Stimulated activated naive B cell treated with anti-CD40 and anti-IgM and Interleukin-4, amounts not matched to agents 10 μg/mL and 1 μg/mL and 100 μg/mL, for 72 hours (primary cell): ENCODE results near the gene MYO7A.

ENCODE experiments used
- ATAC-seq, 2 donors: fragments of 150-1000 bp; cut with Tn5 transposase; replicated peaks; 2 replicates each; pipeline ENCODE4 v1.10.0; 2021; ENCODE audit warnings: moderate library complexity in 1 of 2
- DNase-seq: peaks from one replicate; pipeline ENCODE4 v3.0.0; 2021
- H3K27ac Mint-ChIP-seq: one replicate; pipeline ENCODE4 v1.8.0; 2022; ENCODE audit warnings: mild to moderate bottlenecking, mixed read lengths
- H3K27me3 Mint-ChIP-seq, 2 donors: one replicate each; pipeline ENCODE4 v1.8.0; 2022; ENCODE audit warnings: mixed read lengths in 2 of 2
- H3K36me3 Mint-ChIP-seq, 2 donors: one replicate each; pipeline ENCODE4 v1.8.0; 2022; ENCODE audit warnings: mixed read lengths in 2 of 2, mild to moderate bottlenecking in 1 of 2
- H3K4me1 Mint-ChIP-seq, 2 donors: one replicate each; pipeline ENCODE4 v1.8.0; 2022; ENCODE audit warnings: mixed read lengths in 2 of 2, mild to moderate bottlenecking in 1 of 2
- H3K4me3 Mint-ChIP-seq, 2 donors: one replicate each; pipeline ENCODE4 v1.8.0; 2022; ENCODE audit warnings: mild to moderate bottlenecking in 2 of 2, mixed read lengths in 2 of 2, moderate library complexity in 1 of 2
- H3K9me3 Mint-ChIP-seq, 2 donors: one replicate each; pipeline ENCODE4 v1.8.0; 2022; ENCODE audit warnings: mixed read lengths in 2 of 2, mild to moderate bottlenecking in 1 of 2

Gene MYO7A

DNA sequence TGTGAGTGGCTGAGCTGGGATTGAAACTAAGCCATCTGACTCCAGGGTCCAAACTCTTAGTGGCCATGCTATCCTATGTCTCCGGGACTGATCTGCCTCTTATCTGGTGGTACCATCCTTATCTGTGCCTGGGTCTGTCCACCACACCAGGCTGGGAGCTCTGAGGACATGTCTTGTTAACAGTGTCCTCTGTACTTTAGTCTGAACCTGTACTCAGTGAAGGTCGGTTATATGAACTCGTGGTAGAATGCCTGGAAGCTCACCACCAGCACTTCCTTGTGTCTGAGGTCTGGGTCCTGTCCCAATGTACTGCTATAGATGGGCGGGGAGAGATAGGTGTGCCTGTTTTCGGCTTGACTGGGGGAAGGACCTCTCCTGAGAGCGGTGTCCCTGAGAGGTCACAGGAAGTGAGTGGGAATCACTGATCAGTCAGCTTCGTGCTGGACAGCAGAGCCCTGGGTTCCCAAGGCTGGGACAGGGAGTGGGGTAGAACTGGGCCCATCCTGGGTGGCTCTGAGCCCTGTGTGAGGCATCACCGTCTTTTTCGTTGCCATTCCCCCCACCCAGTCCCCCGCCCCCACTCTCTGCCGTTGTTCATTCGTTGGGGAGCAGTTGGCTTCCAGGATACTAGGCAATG, 8.9 kb downstream of the MYO7A start:
- H3K27ac Mint-ChIP-seq: no peak overlapping the region
- H3K9me3 Mint-ChIP-seq: no peaks in the 10 kb centered on the region
- H3K4me3 Mint-ChIP-seq: peak overlapping the region in 1 of 2 donors; percentile 15
- H3K27me3 Mint-ChIP-seq: peaks cover 22 to 33% of the 10 kb centered on the region in 2 donors
- DNase-seq (no peak), ATAC-seq (no peak)
- no peaks in the 10 kb centered on the region for H3K36me3 Mint-ChIP-seq
- H3K4me1 Mint-ChIP-seq: peaks cover 0 to 18% of the 10 kb centered on the region in 2 donors

DNA sequence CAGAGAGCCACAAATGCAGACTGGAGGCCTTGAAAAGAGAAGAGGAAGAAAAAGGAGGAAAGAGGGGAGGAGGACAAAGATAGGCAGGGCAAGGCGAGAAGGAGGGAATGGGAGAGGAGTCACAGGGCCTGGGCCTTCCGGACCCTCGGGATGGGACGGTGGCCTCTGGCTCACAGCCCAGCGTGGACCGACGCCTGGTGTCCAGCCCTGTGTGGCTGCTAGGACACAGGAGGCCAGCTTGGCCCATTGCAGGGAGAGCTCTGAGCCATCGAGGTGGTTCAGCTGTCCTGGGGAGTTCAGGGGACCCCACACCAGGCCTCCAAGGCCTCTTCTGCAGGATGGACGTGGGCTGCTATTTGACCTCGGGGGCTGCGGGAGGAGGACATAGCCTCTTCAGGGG, 9.4 kb downstream of the MYO7A start:
- Mint-ChIP-seq H3K36me3 (no peaks in the 10 kb centered on the region), H3K9me3 (no peaks in the 10 kb centered on the region), H3K27ac (no peak overlapping the region), H3K4me3 (peak overlapping the region in 1 of 2 donors; percentile 15), H3K4me1 (peaks cover 0 to 21% of the 10 kb centered on the region in 2 donors), H3K27me3 (peaks cover 22 to 33% of the 10 kb centered on the region in 2 donors)
- DNase-seq: no peak
- no peak for ATAC-seq

DNA sequence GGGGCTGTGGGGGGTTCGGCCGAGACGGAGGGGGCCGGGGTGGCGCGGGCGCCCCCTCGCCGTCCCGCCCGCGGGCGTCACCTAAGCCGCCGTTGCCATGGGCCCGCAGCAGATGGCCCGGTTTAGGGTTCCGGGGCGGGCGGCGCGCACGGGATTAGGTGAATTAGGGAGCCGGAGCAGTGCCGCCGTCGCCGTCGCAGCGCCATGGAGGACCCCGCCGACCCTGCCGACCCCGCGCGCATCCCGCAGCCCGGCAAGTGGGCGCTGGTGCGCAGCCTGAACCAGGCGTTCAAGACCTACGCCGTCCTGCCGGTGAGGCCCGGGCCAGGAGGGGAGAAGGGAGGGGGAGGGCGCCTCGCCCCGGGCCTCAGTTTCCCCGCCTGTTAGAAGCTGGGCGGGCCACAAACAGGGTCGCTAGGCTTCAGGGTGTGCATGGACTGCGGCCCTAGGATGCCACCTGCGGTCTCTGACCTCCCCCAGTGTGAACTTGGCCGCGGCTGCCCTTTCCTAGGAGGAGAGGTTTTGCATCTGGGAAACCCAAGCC, 10.1 kb downstream of the MYO7A start:
- H3K4me1 Mint-ChIP-seq: peaks cover 0 to 21% of the 10 kb centered on the region in 2 donors
- H3K36me3 Mint-ChIP-seq: no peaks in the 10 kb centered on the region
- H3K27ac Mint-ChIP-seq: peak overlapping the region; percentile 33
- H3K9me3 Mint-ChIP-seq: no peaks in the 10 kb centered on the region
- DNase-seq: no peak
- no peak for ATAC-seq
- H3K4me3 Mint-ChIP-seq: no peak overlapping the region
- H3K27me3 Mint-ChIP-seq: peaks cover 22 to 33% of the 10 kb centered on the region in 2 donors

DNA sequence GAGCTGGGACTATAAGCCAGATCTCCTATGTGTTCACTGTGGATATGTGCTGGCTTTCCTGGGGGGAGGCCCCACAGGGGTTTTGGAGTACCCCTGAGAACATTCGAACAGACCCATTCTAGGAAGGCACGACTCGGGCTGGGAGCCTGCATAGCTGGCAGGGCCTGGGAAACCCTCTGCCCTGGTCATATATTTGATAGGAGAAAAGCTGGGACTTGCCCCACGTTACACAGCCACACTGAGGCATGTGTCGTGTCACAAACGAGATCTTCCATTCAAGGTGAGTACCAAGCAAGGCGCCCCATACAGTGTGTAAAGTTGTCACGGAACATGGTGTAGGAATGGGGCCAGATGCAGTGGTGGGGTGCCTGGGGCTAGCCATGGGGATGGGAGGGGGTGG, 11.2 kb downstream of the MYO7A start:
- Mint-ChIP-seq H3K27ac (no peak overlapping the region), H3K9me3 (no peaks in the 10 kb centered on the region), H3K4me3 (no peak overlapping the region), H3K4me1 (peaks cover 0 to 21% of the 10 kb centered on the region in 2 donors), H3K27me3 (peaks cover 22 to 33% of the 10 kb centered on the region in 2 donors), H3K36me3 (no peaks in the 10 kb centered on the region)
- ATAC-seq (no peak), DNase-seq (no peak)

DNA sequence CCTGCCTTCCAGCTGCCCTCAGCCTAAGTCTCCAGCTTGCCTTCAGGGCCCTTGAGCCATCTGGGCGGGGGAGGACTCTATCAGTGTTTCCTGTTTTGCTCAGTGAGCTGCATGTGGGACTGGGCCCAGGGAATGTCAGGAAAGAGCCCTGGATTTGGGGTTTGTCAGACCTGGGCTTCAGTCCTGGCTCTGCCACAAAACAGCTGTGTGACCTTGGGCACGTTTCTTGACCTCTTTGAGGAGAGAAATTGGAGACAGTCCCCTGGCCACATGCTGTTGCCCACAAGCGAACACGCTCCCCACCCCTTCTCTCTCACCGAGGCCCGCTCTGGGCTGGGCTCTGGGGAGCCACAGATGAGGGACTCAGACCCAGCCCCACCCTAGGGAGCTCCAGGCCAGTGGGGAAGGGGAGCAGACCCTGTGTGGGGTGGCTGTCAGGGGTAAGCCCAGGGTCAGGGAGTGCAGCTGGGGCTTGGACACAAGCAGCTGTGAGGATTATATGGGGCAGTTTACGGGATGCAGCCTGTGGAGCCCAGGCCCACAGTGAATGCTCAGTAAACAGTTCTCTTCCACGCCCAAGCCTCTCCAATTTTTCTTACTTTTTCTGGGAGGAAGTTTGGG, 12.3 kb downstream of the MYO7A start:
- no peak overlapping the region for H3K27ac Mint-ChIP-seq
- H3K4me1 Mint-ChIP-seq: peaks cover 0 to 21% of the 10 kb centered on the region in 2 donors
- H3K27me3 Mint-ChIP-seq: peaks cover 22 to 33% of the 10 kb centered on the region in 2 donors
- H3K4me3 Mint-ChIP-seq: no peak overlapping the region
- ATAC-seq (no peak), DNase-seq (no peak)
- no peaks in the 10 kb centered on the region for H3K36me3 Mint-ChIP-seq
- H3K9me3 Mint-ChIP-seq: no peaks in the 10 kb centered on the region

DNA sequence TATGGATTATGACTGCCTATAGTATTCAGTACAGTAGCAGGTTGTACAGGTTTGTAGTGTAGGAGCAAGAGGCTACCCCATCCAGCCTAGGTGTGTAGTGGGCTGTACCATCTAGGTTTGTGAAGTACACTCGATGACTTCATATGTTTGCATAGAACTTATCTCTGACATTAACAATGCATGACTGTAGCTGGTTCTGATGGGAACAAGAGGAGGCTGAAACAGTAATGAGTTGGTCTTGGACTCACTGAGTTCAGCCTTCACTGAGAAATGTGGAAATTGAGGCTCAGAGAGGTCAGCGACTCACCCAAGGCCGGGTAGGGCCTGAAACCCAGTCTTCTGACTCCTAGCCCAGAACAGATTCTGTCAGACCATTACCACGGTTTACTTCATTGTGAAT, 13.0 kb downstream of the MYO7A start:
- Mint-ChIP-seq H3K27ac (no peak overlapping the region), H3K27me3 (peaks cover 25 to 31% of the 10 kb centered on the region in 2 donors), H3K4me3 (no peak overlapping the region), H3K9me3 (no peaks in the 10 kb centered on the region), H3K4me1 (peaks cover 0 to 21% of the 10 kb centered on the region in 2 donors), H3K36me3 (no peaks in the 10 kb centered on the region)
- ATAC-seq: no peak
- DNase-seq: no peak

DNA sequence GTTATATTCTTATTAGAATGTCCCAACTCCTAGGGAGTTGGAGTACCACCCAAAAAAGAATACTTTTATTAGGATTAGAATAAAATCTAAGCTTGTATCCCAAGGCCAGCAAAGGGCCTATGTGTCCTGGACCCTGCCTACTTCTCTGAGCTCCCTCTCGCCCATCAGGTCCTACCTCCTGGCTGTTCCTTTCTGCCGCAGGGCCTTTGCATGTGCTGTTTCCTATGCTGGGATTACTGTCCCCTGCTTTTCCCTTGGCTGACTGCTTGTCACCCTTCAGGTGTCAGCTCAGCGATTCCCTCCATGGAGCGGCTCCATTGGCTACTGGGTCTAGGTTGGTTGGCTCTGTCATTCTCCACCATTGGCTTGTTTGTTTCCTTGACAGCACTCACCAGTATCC, 13.4 kb downstream of the MYO7A start:
- Mint-ChIP-seq H3K36me3 (no peaks in the 10 kb centered on the region), H3K9me3 (no peaks in the 10 kb centered on the region), H3K27me3 (peaks cover 25 to 32% of the 10 kb centered on the region in 2 donors), H3K4me1 (peaks cover 0 to 17% of the 10 kb centered on the region in 2 donors), H3K27ac (no peak overlapping the region), H3K4me3 (no peak overlapping the region)
- no peak for ATAC-seq
- DNase-seq: no peak

DNA sequence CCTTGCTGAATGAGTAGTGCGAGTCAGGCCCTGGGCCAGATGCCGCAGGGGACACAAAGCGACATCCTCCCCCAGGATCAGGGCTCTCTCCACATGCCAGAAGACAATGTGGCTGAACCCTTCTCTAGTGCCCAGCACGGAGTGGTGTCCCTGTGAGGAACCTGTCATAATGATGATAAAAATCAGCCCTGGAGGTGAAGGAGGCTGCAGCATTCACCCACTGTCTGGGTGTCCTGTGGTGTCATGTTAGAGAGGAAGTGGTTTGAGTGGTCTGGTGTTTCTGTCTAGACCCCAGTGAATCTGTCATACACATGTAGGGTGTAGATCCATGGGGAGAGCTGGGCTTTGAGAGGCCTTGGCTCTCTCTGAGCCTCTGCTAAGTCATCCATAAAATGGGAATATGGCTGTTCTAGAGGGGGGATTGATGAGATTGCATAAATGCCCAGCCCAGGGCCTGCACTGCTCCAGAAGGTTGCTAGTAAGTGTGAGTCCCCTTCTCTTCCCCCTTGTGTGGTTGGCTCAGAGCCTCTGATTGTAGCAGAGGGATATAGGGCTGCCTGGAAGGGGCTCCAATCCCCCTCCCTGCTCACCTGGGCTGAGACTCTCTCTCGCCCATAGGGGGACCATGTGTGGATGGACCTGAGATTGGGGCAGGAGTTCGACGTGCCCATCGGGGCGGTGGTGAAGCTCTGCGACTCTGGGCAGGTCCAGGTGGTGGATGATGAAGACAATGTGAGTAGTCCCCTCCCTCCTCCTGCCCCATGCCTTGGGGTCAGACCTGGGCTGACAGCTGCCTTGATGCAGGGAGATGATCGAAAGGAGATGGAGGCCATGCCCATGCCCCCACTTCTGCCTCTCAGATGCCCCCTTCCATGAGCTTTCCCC, 14.3 kb downstream of the MYO7A start:
- H3K9me3 Mint-ChIP-seq: no peaks in the 10 kb centered on the region
- no peaks in the 10 kb centered on the region for H3K36me3 Mint-ChIP-seq
- no peak for DNase-seq
- no peak overlapping the region for H3K4me3 Mint-ChIP-seq
- ATAC-seq: peak; percentile 78 to 80
- peaks cover 22 to 24% of the 10 kb centered on the region in 2 donors for H3K27me3 Mint-ChIP-seq
- H3K27ac Mint-ChIP-seq: no peak overlapping the region
- peaks cover 4 to 15% of the 10 kb centered on the region in 2 donors for H3K4me1 Mint-ChIP-seq

DNA sequence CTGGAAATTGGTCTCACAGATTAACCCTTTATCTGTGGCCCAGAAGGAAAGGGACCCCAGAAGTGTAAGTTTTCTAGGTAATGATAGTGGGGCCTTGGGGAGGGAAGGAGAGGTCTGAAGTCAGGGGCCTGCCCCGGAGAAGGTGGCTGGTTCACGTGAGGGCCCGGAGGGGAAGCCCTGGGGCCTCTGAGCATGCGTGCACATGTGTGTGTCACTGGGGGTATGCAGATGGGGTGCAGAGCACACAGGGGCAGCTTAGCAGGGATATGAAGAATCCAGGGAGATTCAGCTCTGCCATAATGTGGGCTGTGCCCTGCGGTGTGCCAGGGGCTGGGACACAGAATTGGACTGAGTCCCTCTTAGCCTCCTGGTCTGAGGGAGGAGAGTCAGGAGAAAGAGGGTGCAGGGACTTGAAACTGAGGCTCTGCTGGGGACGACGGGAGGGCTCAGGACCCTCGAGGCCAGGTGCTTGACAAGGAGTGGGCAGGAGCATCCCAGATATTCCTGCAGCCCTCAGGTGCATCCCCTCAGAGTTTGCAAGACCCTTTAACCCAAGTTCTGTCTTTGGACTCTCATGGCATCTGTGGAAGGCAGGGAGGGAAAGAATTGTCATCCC, 15.5 kb downstream of the MYO7A start:
- Mint-ChIP-seq H3K4me1 (peaks cover 15 to 18% of the 10 kb centered on the region in 2 donors), H3K27me3 (peaks cover 26 to 28% of the 10 kb centered on the region in 2 donors), H3K9me3 (no peaks in the 10 kb centered on the region), H3K36me3 (no peaks in the 10 kb centered on the region), H3K27ac (no peak overlapping the region), H3K4me3 (no peak overlapping the region)
- DNase-seq: no peak
- no peak for ATAC-seq

DNA sequence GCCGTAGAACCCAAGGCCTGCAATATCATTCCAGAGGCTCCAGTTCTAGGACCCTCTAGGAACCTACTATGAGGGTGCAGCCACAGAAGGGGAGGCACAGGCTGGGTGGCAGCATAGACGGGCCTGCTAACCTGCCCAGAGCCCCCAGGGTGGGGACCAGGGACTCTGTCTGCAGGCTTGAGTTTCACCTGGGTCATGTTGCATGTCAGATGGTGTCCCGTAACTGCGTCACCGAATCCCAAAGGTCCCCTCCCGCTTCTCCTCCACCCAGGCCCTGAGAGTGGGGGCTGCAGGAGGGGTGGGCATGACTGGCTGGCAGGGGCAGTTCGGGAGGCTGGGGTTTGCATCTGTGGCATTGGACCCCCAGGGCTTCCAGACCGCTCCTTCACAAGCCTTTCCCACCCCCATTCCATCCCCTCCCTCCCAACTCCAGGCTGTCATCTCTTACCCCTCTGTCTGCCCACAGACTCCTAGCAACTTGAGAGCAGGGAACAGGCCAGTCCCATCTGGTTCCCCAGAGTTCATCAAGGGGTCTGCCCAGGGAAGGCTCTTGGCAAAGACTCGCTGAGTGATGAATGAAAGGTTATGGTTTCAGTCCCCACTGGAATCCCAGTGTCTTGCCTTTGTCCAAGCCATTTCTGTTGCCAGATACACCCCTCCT, 16.3 kb downstream of the MYO7A start:
- Mint-ChIP-seq H3K27ac (no peak overlapping the region), H3K27me3 (peaks cover 20 to 25% of the 10 kb centered on the region in 2 donors), H3K4me1 (peaks cover 15 to 17% of the 10 kb centered on the region in 2 donors)

DNA sequence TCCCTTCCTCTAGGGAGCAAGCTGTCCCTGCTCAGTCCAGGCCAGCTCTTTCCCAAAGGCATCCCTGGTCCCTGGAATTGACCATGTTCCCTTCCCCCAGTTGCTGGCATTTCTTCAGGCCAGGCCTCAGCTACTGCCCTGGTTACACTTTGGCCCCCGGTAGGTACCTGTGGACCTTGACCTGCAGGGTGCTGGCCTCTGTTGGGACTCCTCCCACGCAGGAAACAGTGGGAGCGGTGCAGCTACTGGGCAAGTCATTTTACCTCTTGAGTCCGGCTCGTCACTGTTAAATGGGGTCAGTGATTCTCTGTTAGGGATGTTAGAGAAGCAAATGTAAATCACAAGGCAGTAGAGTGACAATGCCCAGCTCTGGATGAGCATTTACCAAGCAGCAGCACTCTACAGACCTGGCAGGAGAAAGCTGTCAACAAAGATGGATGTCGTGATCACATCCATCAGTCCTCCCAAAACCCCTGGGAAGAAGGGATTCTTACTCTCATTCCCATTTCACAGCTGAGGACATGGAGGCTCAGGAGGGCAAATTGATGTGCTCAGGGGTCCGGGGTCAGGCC, 16.9 kb downstream of the MYO7A start:
- H3K27ac Mint-ChIP-seq: no peak overlapping the region
- H3K9me3 Mint-ChIP-seq: no peaks in the 10 kb centered on the region
- DNase-seq (no peak), ATAC-seq (no peak)
- no peak overlapping the region for H3K4me3 Mint-ChIP-seq
- H3K27me3 Mint-ChIP-seq: peaks cover 20% of the 10 kb centered on the region in 2 donors
- H3K36me3 Mint-ChIP-seq: no peaks in the 10 kb centered on the region
- H3K4me1 Mint-ChIP-seq: peaks cover 15% of the 10 kb centered on the region in 2 donors

More for the DNA sequence above, 16.3 kb downstream of the MYO7A start:
- ATAC-seq: no peak
- Mint-ChIP-seq H3K36me3 (no peaks in the 10 kb centered on the region), H3K4me3 (no peak overlapping the region), H3K9me3 (no peaks in the 10 kb centered on the region)
- DNase-seq: no peak

DNA sequence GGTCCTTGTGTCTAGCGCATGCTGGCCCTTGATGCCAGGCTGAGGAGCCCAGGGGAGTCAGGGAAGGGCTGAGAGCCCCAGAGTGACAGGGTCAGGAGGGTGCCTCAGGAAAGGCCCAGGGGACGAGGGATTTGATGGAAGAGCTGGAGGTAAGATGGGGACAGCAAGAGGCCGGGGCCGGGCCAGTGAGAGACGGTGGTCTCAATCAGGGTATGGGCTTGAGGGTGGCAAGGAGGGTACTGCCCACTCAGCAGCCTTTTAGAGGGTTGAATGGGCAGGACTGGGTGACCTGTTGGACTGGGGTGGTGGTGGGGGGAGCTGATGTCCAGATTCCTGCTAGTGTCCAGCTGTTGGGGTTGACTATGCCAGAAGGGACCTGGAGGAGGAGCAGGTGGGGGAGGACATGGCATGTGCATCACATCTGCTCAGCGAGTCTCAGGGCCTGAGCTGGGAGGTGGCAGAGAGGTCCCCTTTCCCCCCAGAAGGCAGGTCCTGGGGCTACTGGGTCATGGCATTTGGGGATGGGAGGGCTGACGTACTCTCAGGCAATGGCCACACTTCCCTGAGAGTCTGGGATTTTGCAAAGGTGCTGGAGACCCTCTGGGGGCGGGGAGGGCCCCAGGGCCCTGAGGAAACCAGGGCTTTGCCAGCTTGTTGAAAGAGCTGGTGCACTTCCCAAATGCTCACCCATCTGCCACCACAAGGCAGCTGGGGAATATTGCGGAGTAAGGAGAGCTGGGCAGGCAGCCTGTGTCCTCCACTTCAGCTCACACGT, 18.4 kb downstream of the MYO7A start:
- Mint-ChIP-seq H3K36me3 (no peaks in the 10 kb centered on the region), H3K9me3 (no peaks in the 10 kb centered on the region), H3K27me3 (peaks cover 17 to 20% of the 10 kb centered on the region in 2 donors), H3K4me3 (no peak overlapping the region), H3K27ac (no peak overlapping the region), H3K4me1 (peaks cover 14 to 18% of the 10 kb centered on the region in 2 donors)
- no peak for DNase-seq
- ATAC-seq: no peak

DNA sequence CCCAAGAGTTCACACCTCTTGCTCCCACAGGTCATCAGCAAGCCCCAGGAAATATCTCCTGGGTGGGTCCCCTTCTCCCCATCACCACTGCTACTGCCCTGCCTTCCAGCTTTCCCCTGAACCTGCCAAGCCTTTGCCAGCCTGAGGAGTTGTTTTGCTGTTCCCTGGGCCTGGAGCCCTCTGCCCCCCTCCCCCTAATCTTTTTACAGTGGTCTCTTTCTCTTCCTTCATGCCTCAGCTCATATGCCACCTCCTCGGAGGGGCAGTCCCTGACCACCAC, 18.9 kb downstream of the MYO7A start:
- H3K27ac Mint-ChIP-seq: no peak overlapping the region
- no peaks in the 10 kb centered on the region for H3K9me3 Mint-ChIP-seq
- peaks cover 14 to 23% of the 10 kb centered on the region in 2 donors for H3K4me1 Mint-ChIP-seq
- H3K36me3 Mint-ChIP-seq: no peaks in the 10 kb centered on the region
- no peak overlapping the region for H3K4me3 Mint-ChIP-seq
- ATAC-seq (no peak), DNase-seq (no peak)
- H3K27me3 Mint-ChIP-seq: peaks cover 17 to 20% of the 10 kb centered on the region in 2 donors
